Left colon (tissue), 2 donors: ENCODE data around the gene CABP1. TPM values are rescaled to one million over a fixed set of nuclear protein-coding genes. Genes with fewer than 3 reads are reported as not detected.
A peak's percentile ranks its signal among the peaks of the same experiment; 100 is the strongest.
"Not testable (repeated sequence)": the region's sequence is repeated elsewhere in the genome, so short reads cannot be mapped to it uniquely, and the experiment has no call there.

Source experiments
- ATAC-seq: fragments of 200-7000 bp; cut with Tn5 transposase; one replicate; pipeline ENCODE4 v1.9.1; 2020; ENCODE audit warnings: mild to moderate bottlenecking, moderate library complexity
- DNase-seq, 2 donors: peaks; one replicate each; pipeline ENCODE4 v3.0.0-alpha.2; 2020
- intact Hi-C, 2 donors: fragments of 100-400 bp; cut with DNase I in 1 of 2; cut with micrococcal nuclease in 1 of 2; formaldehyde crosslinking; loops; one replicate each; pipeline versions ENCODE4 v1.11.2 to v1.14.0; 2022; cut with DNase I, micrococcal nuclease
- long read RNA-seq: library from polyadenylated mRNA; unstranded; transcript quantifications from one replicate; pipeline ENCODE4 v2.0.0, GENCODE V29; 2021
- total RNA-seq, 2 donors: library from RNA; stranded (reverse); fragmentation: NEBNext Ultra II Directional; extraction: Animal tissue kit (Norgen Biotek cat#: 25700); gene quantifications; one replicate each; pipeline ENCODE4 v1.2.1, GENCODE V29; 2021
- donor health status: DM: no; HTN: no; CAD: no.
- donor health status: DM: yes; HTN: yes; CAD: no.

Gene CABP1
- total RNA-seq = 1 to 10 TPM; 1.2 to 2.5 TPM
- long read RNA-seq = 0 reads

- peak; percentile 71 for ATAC-seq
Observed at GRCh38 chr12:120639771-120640721, at the start of gene CABP1. Gene CABP1, plus strand, starts transcription at chr12:120640626. Its CDS starts 60 bp downstream, at chr12:120640686.

DNA sequence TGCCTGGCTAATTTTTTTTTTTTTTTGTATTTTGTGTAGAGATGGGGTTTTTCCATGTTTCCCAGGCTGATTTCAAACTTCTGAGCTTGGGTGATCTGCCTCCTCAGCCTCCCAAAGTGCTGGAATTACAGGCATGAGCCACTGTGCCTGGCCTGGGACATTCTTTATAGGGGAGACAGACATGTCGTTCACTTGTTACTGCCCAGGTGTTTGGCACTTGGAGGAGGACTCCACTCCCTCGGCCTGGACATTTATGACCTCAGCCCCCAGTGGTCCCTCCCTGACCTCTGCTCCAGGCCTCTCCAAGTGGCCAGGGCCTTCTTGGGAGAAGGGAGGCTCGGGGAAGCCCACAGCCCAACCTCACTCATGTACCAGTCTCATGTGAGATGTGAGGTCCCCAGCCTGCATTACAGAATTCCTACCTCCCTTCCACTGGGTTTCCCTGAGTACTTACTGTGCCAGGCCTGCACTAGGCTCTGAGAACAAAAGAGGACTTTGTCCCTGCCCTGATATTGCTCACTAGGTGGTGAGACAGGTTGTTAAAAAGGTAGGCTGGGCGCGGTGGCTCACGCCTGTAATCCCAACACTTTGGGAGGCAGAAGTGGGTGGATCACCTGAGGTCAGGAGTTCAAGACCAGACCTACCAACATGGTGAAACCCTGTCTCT, 49.6 kb upstream of the CABP1 start:
- peak; percentile 98 for ATAC-seq
- DNase-seq = peak; percentile 59 to 79
- intact Hi-C loops = no loop called here

More at GRCh38 chr12:120639771-120640721, at the start of gene CABP1:
- DNase-seq = peak in 1 of 2 donors; percentile 69
- intact Hi-C loops = loop anchor here in 1 of 2 donors (10.0 kb wide), 1 partner anchor 55 kb away; the partner anchor contains the start of gene POP5

DNA sequence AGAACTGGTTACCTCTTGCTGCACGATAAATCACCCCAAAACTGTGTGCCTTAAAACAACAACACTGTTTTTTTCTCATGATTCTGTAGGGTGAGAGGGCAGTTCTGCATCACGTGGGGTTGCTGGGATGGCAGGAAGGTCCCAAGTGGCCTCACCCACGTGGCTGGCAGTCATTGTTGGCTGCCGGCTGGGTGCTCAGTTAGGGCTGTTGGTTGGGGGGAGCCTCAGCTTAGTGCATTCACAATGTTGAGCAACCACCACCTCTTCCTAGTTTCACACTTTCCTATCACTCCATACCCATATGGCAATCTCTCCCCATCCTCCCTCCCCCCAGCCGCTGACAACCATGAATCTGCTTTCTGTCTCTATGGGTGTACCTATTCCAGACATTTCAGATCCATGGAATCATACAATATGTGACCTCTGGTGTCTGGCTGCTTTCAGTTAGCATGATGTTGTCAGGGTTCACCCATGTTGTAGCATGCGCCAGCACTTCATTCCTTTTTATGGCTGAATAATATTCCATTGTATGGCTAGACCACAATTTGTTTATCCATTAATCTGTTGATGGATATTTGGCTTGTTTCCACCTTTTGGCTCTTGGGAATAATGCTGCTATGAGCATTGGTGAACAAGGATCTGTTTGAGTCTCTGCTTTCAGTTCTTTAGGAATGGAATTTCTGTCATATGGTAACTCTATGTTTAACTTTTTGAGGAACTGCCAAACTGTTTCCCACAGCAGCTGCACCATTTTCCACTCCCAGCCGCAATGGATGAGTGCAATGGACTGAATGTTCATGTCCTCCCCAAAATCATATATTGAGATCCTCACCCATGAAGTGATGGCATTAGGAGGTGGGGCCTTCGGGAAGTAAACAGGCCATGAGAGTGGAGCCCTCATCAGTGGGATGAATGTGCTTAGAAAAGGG, 48.0 kb upstream of the CABP1 start:
- intact Hi-C loops = no loop called here
- DNase-seq (no peak), ATAC-seq (no peak)

DNA sequence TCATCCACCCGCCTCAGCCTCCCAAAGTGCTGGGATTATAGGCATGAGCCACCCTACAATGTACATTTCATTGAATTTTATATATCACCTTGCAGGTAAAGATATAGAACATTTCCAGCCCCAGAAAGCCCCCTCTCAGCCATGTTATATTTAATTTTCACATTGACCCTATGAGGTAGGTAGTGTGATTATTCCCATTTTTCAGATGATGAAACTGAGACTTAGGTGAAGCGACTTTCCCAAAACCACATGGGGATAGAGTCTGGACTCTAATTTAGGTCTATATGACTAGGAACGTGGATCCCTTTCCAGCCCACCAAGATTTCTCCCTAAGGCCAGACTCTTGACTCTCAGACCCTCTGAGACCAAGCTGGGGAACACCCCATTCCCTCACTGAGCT, 43.5 kb upstream of the CABP1 start:
- intact Hi-C loops = no loop called here
- DNase-seq (no peak), ATAC-seq (no peak)

- DNase-seq = no peak
- ATAC-seq = no peak
- intact Hi-C loops = no loop called here
Observed at GRCh38 chr12:120597861-120598260, 42.6 kb upstream of the CABP1 start.

DNA sequence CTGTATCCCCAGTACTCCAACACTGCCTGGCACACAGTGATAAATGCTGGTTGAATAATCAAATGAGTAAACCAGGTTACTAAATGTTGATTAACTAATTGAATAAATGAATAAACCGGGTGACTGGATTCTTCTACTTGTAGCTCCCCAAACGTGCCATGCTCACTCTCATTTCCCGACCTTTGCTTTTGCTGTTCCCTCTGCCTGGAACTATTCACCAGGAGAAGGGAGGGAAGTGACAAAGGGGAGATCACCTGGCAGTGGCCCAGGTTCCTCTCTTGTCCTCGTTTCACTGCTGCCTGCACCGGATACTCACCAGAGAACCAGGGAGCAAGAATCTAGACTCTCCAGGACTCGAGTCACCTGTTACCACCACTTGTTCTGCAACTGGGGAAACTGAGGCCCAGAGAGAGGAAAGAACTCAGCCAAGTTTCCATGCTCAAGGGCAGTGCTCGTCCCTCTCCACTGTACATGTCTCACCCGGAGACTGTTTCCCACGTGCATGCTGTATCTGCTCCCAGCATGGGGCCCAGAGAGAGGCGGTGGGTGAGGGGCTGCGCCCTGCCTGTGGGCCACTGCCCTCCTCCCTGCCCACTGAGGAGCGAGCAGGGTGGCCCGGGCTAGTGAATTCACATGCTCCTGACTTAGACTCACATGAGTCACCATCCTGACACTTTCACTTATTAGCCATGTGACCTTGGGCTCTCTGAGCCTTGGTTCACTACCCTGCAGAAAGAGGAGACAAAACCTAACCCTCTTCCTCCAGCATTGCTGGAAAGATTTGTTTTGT, 41.6 kb upstream of the CABP1 start:
- intact Hi-C loops = no loop called here
- no peak for DNase-seq
- ATAC-seq = peak; percentile 83

DNA sequence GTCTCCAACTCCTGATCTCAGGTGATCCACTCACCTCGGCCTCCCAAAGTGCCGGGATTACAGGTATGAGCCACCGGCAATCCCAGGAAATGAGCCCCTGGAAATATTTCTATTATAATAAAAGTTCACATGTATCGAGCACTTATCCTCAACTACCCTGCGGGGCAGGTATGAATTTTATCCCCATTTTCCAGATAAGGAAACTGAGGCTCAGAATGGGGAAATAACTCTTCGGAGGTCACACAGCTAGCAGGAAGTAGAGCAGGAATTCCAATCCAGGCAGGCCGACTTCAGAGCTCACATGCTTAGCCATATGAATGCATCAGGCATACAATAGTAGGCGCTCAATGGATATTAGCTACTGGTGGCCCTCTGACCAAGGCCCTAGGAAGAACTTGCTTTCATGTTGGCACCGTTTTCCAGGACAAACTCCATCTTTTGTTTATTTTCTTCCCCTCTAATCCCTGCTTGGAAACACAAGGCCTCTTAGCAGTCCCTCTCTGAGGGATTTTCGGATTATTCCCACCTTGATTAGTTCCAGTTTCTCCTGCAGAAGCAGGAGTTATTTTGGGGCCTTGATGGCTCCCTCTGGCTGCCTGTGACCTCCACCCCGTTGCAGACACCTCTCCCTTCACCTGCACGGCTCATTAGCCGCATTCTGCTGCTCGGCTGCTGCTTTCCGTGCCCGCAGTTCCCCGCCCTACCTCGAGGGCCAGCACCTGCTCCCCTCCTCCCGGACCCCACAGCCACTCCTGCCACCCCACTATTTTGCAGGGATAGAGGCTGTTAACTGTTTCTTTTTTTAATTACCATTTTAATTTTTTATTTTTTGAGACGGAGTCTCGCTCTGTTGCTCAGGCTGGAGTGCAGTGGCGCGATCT, 40.5 kb upstream of the CABP1 start:
- DNase-seq (no peak), ATAC-seq (no peak)
- intact Hi-C loops = no loop called here

DNA sequence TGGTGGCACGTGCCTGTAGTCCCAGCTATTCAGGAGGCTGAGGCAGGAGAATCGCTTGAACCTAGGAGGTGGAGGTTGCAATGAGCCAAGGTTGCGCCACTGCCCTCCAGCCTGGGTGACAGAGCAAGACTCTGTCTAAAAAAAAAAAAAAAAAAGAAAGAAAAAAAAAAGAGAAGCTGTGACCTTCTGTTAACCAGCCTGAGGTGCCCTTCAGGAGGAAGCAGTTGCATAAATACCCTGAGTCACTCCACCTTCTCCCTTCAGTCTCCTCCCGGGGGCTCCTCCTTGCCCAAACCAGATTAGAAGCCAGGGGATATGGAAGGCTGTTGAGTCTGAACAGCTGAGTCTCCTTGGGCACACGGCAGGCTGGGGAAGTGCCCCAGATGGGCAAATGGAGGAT, 38.0 kb upstream of the CABP1 start:
- peak; percentile 66 for ATAC-seq
- intact Hi-C loops, DNase-seq: not testable (repeated sequence)

DNA sequence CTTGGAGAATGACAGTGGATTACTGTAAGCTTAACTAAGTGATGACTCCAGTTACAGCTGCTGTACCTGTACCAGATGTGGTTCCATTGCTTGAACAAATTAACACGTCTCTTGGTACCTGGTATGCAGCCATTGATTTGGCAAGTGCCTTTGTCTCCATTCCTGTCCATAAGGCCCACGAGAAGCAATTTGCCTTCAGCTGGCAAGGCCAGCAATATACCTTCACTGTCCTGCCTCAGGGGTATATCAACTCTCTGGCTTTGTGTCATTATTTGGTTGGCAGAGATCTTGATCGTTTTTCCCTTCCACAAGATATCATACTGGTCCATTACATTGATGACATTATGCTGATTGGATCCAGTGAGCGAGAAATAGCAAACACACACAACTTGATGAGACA, 29.9 kb upstream of the CABP1 start:
- DNase-seq (no peak), ATAC-seq (no peak)
- intact Hi-C loops = no loop called here

DNA sequence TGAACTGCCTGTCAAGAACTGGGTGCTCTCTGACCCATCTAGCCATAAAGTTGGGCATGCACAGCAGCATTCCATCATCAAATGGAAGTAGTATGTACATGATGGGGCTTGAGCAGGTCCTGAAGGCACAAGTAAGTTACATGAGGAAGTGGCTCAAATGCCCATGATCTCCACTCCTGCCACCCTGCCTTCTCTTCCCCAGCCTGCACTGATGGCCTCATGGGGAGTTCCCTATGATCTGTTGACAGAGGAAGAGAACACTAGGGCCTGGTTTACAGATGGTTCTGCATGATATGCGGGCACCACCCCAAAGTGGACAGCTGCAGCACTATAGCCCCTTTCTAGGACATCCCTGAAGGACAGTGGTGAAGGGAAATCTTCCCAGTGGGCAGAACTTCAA, 28.9 kb upstream of the CABP1 start:
- intact Hi-C loops, DNase-seq, ATAC-seq: not testable (repeated sequence)

DNA sequence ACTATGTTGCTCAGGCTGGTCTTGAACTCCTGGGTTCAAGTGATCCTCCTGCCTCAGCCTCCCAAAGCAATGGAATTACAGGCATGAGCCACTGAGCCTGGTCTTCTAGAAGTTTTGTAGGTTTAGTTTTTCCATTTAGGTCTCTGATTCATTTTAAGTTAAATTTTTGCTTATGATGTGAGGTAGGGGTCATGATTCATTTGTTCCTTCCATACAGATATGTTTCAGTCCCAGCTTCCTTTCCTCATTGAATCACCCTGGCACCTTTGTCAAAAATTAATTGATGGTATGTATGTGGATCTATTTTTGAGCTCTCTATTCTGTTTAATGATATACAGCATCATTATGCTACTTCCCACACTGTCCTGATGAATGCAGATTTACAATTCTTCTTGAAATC, 25.6 kb upstream of the CABP1 start:
- intact Hi-C loops = no loop called here
- no peak for DNase-seq
- no peak for ATAC-seq

- intact Hi-C loops, ATAC-seq, DNase-seq: not testable (repeated sequence)
Observed at GRCh38 chr12:120617193-120617592, 23.2 kb upstream of the CABP1 start.

DNA sequence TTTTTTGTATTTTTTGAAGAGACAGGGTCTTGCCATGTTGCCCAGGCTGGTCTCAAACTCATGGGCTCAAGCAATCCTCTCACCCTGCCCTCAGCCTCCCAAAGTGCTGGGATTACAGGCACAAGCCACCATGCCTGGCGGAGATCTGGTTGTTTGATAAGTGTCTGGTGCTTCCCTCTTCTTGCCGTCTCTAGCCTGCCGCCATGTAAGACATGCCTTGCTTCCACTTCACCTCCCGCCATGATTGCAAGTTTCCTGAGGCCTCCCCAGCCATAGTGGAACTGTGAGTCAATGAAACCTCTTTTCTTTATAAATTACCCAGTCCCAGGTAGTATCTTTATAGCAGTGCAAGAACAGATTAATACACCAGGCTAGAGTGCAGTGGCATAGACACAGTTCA, 22.7 kb upstream of the CABP1 start:
- intact Hi-C loops, DNase-seq, ATAC-seq: not testable (repeated sequence)

DNA sequence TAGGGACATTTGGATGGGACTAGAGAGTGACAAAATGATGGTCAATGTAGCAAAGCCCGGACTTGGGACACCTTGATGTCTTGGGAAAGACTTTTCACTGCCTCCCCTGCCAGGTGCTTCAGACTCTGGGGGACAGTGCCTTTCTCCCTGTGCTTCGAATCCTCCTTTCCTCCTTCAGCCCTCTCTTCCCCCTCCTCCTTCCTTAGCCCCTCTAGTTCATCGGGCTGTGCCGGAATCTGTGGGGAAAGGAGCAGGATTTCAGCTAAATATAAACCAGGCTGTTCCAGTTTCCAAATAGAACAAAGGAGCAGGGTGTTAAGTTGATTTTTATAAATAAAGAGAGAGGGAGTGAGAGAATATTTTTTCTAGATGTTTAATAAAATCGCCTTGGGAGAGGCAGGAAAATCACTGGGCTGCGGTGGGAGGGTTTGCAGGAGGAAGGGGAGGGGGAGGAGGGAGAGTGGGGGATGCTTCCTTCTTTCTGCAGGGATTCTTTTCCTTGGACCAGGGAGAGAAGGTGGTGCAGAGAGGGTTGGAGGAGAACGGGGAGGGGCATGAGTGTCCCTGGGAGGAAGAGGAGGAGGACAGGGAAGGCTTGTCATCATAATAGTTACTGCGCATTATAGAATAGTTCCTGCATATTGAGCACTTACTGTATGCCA, 21.3 kb upstream of the CABP1 start:
- intact Hi-C loops = no loop called here
- no peak for ATAC-seq

GRCh38 chr12:120620624-120621023, 19.8 kb upstream of the CABP1 start:
- intact Hi-C loops = no loop called here
- ATAC-seq (peak; percentile 99), DNase-seq (peak; percentile 47 to 78)

More for the DNA sequence above, 21.3 kb upstream of the CABP1 start:
- DNase-seq = no peak

DNA sequence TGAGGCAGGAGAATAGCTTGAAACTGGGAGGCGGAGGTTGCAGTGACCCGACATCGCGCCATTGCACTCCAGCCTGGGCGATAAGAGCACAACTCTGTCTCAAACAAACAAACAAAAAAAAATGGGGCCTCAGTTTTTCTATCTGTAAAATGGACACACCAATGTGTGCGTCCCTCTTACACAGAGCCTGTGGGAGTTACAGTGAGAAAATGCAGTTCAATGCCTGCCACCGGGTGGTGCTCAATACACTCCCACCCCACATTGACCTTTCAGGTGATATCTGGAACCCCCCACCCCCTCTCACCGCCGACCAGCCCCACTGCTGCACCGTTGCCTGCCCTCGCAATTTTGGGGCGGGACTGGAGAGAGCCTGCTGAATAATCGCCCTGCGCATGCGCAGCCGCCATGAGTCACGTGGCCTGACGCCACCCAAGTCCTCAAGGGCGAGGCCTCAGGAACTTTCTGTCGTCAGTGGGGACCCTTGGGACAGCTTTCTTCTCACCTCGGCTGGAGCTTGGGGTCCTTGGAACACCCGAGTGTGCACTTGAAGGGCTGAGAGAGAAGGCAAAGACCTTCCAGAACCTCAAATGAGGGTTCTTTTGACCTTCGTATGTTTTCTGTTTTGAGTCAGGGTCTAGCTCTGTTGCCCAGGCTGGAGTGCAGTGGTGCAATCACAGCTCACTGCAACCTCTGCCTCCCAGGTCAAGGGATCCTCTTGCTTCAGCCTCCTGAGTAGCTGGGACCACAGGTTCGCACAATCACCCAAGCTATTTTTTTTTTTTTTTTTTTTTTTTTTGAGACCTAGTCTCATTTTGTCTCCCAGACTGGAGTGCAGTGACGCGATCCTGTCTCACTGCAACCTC, 14.6 kb upstream of the CABP1 start:
- DNase-seq (no peak), ATAC-seq (no peak)
- intact Hi-C loops = no loop called here
